Measurements from ENCODE around the gene COL6A1.

GRCh38 chr21:45943630-45944540 lies 37.7 kb upstream of the COL6A1 start:
- TF ChIP-seq CTCF (IDR thresholded peaks at IDR 0.05) (no peak), ZFX (IDR thresholded peaks at IDR 0.05; ENCODE audit: borderline replicate concordance) (no peak)

Measured in 22Rv1 (cell line).